ENCODE results near the gene LONP1. TPM values are rescaled to one million over a fixed set of nuclear protein-coding genes. Genes with fewer than 3 reads are reported as not detected.

Gene LONP1
- total and polyA plus RNA-seq, 2 of the 8 experiments (the other 6 are each of a cell fraction or from before 2014, with no cell fraction given): 98.1 to 117 TPM

GRCh38 chr19:5665781-5666513 lies 54.0 kb downstream of the LONP1 start:
- Histone ChIP-seq H3K14ac (ENCODE audit: insufficient read length) (no peak overlapping the region), H3K9ac (replicated peaks in 1 of 4; ENCODE audit: extremely low read depth in 1 of 4, low read depth in 3 of 4, low read length in 3 of 4) (no peak overlapping the region), H2AFZ (ENCODE audit: low read length) (no peak overlapping the region), H3K9me3 (ENCODE audit: insufficient read depth in 2 of 2, low read depth in 1 of 2, low read length in 1 of 2) (no peaks in the 10 kb centered on the region), H2BK120ac (replicated peaks; ENCODE audit: low read depth, low read length) (no peak overlapping the region), H3K27ac (ENCODE audit: low read depth, low read length) (no peak overlapping the region), H3K79me2 (ENCODE audit: control insufficient read depth in 1 of 2, insufficient read depth in 2 of 2, low read length in 2 of 2) (no peaks in the 10 kb centered on the region), H2BK5ac (ENCODE audit: low read depth, low read length) (no peak overlapping the region), H4K8ac (ENCODE audit: extremely low read depth, insufficient read depth, low read length) (no peak overlapping the region; the same call in 1 of the 2 replicates), H2BK20ac (ENCODE audit: low read length) (no peak overlapping the region), H4K91ac (replicated peaks; ENCODE audit: insufficient read length, low read length) (no peak overlapping the region), H2BK12ac (ENCODE audit: low read depth, low read length) (no peak overlapping the region), H2BK15ac (ENCODE audit: low read length) (no peak overlapping the region), H2AK5ac (ENCODE audit: low read depth, low read length) (no peak overlapping the region), H3K4me3 (ENCODE audit: extremely low read depth in 1 of 4, insufficient read depth in 2 of 4, low read depth in 3 of 4, low read length in 4 of 4) (no peak overlapping the region), H3K4ac (replicated peaks; ENCODE audit: insufficient read length, low read depth, low read length) (no peak overlapping the region), H3K18ac (ENCODE audit: extremely low read depth, low read length) (no peak overlapping the region), H3K23me2 (ENCODE audit: low read depth, low read length) (no peaks in the 10 kb centered on the region), H4K20me1 (replicated peaks in 1 of 2; ENCODE audit: control insufficient read depth in 1 of 2, insufficient read depth in 2 of 2, low read length in 2 of 2) (peaks cover 3 to 12% of the 10 kb centered on the region in 2 experiments), H3K36me3 (ENCODE audit: control insufficient read depth in 2 of 4, insufficient read depth in 4 of 4, low read length in 3 of 4) (peaks cover 45 to 86% (median 66%) of the 10 kb centered on the region in 4 experiments), H3K27me3 (replicated peaks in 1 of 4; ENCODE audit: control insufficient read depth in 3 of 4, extremely low read depth in 1 of 4, insufficient read depth in 3 of 4, low read length in 3 of 4) (no peaks in the 10 kb centered on the region), H3K56ac (replicated peaks; ENCODE audit: insufficient read length, low read depth, low read length) (no peak overlapping the region), H3K79me1 (ENCODE audit: low read depth, low read length) (0 out of 2 replicates have a peak, but pooled peaks cover 3% of the 10 kb centered on the region), H4K5ac (ENCODE audit: insufficient read length, low read depth, low read length) (no peak overlapping the region), H3K4me2 (ENCODE audit: insufficient read depth in 1 of 2, low read depth in 2 of 2, low read length in 2 of 2) (no peak overlapping the region), H3K23ac (ENCODE audit: insufficient read length) (no peak overlapping the region), H3K4me1 (replicated peaks in 1 of 4; ENCODE audit: control insufficient read depth in 3 of 4, insufficient read depth in 4 of 4, low read length in 3 of 4) (peaks cover 0 to 9% (median 5%) of the 10 kb centered on the region in 4 experiments; a peak in 5 of 7 replicates)
- WGBS, 2 experiments (ENCODE audit: extremely low coverage in 1 of 2, insufficient coverage in 1 of 2, insufficient read length in 1 of 2, insufficient replicate concordance in 2 of 2, low coverage in 1 of 2, low lambda C conversion rate in 2 of 2, missing lambda C conversion rate in 1 of 2): 91% methylated on average over 10 of the region's 10 CpGs; no CpG with 5 or more reads in 1 of the 2 experiments
- ChIA-PET CTCF (ENCODE audit: partially characterized antibody) (interaction anchor here (0.8 to 2.3 kb wide), 8 partner anchors 10 to 283 kb away, joined by 3 to 11 read pairs (median 3); partner anchors contain the start of gene RPL36), POLR2A (ENCODE audit: partially characterized antibody) (interaction anchor here (0.8 to 4.1 kb wide), 9 partner anchors 8 to 52 kb away, joined by 3 to 17 read pairs (median 4); partner anchors contain the start of genes SAFB and SAFB2)
- DNase-seq (ENCODE audit: low read depth in 1 of 2, low spot score in 2 of 2) (no peak), FAIRE-seq (no peak)
- TF ChIP-seq CTCF (IDR thresholded peaks at IDR 0.05; ENCODE audit: control extremely low read depth in 1 of 3, insufficient read depth in 1 of 3, low read depth in 1 of 3, low read length in 3 of 3): peak in 1 of 3 experiments; percentile 15; a peak in 1 of 4 replicates
- TF ChIP-seq BACH1 (IDR thresholded peaks at IDR 0.05; ENCODE audit: low read length): 0 out of 2 replicates have a peak, but pooled peaks have one; percentile 7
- peak; percentile 22; the same call in 1 of the 2 replicates for TF ChIP-seq POLR2AphosphoS5 (IDR thresholded peaks at IDR 0.05; ENCODE audit: low read depth, low read length)
- TF ChIP-seq GABPA (IDR thresholded peaks at IDR 0.05; ENCODE audit: borderline replicate concordance, insufficient read depth, low read length): no peak
- no peak for TF ChIP-seq CBX5 (IDR thresholded peaks at IDR 0.05; ENCODE audit: low read depth, low read length)

Data from H1 (cell line).